Breast epithelium (tissue), 3 donors: ENCODE measurements around the gene SIGLEC9.

Experiments used
- CTCF ChIP-seq, 3 donors: fragments of 450-650 bp; IDR thresholded peaks; one replicate each; pipeline ENCODE4 v1.5.1; 2016 to 2017; ENCODE audit warnings: antibody characterized with exemption in 3 of 3, mild to moderate bottlenecking in 3 of 3, moderate library complexity in 3 of 3
- POLR2AphosphoS5 ChIP-seq, 3 donors: sonication (generic); formaldehyde crosslinking; IDR thresholded peaks; one replicate each; pipeline ENCODE4 v1.6.1; 2017; ENCODE audit warnings: antibody characterized with exemption in 3 of 3

- TF ChIP-seq POLR2AphosphoS5 (IDR thresholded peaks at IDR 0.05) = no peak
- TF ChIP-seq CTCF (IDR thresholded peaks at IDR 0.05) = no peak
These were observed 25.7 kb upstream of the SIGLEC9 start for GRCh38 chr19:51099047-51099382.
